Right lobe of liver (tissue), 4 donors: Measurements from ENCODE around the gene BRD3.

ENCODE experiments used
- CTCF ChIP-seq, 4 donors: fragments of 200-600 bp in 3 of 4; fragments of 450-650 bp in 1 of 4; IDR thresholded peaks; one replicate each; pipeline versions ENCODE4 v1.5.1 to v1.8.0; 2016 to 2022; ENCODE audit warnings: antibody characterized with exemption in 4 of 4, mild to moderate bottlenecking in 2 of 4
- POLR2A ChIP-seq: fragments of 450-650 bp; IDR thresholded peaks from one replicate; pipeline ENCODE4 v1.6.1; 2017; ENCODE audit warnings: antibody characterized with exemption, mild to moderate bottlenecking
- donor health status: DM: no; HTN: no; CAD: no.
- donor health status: DM: no; HTN: no; CAD: no.
- donor health status: DM: no; HTN: yes; CAD: no.

GRCh38 chr9:134041649-134041962 is 26.2 kb downstream of the BRD3 start:
- no peak for TF ChIP-seq CTCF (IDR thresholded peaks at IDR 0.05)
- TF ChIP-seq POLR2A: no peak
